CD4-positive, alpha-beta memory T cell (primary cell): ENCODE measurements around the gene PLLP. TPM values are rescaled to one million over a fixed set of nuclear protein-coding genes. Genes with fewer than 3 reads are reported as not detected.

Experiments used
- CTCF ChIA-PET: fragments of 350-600 bp; sonication (Branson Sonifier 250); formaldehyde crosslinking; loops from one replicate; lab custom pipeline; 2021; ENCODE audit warnings: inconsistent platforms; ENCODE audit not compliant: partially characterized antibody; lab: Charles Lee
- POLR2A ChIA-PET: fragments of 350-600 bp; sonication (Branson Sonifier 250); formaldehyde crosslinking; loops from one replicate; lab custom pipeline; 2021; ENCODE audit not compliant: partially characterized antibody; lab: Charles Lee
- DNase-seq, 5 donors: peaks; one replicate each; pipeline versions ENCODE4 v3.0.0 to v3.0.0-alpha.2; 2020 to 2022; ENCODE audit warnings: mixed read lengths in 1 of 5
- H3K27ac ChIP-seq: one replicate; pipeline ENCODE4 v1.7.0; 2013; ENCODE audit warnings: low read depth, low read length
- H3K27me3 ChIP-seq: 2 replicates; pipeline ENCODE4 v1.7.0; 2013; ENCODE audit warnings: mild to moderate bottlenecking, low read length, moderate library complexity; ENCODE audit not compliant: insufficient read depth
- H3K36me3 ChIP-seq: 2 replicates; pipeline ENCODE4 v1.7.0; 2013; ENCODE audit warnings: mild to moderate bottlenecking, low read length, moderate library complexity; ENCODE audit not compliant: insufficient read depth
- H3K4me1 ChIP-seq: 2 replicates; pipeline ENCODE4 v1.7.0; 2013; ENCODE audit warnings: mild to moderate bottlenecking, low read length, moderate library complexity; ENCODE audit not compliant: insufficient read depth
- H3K4me3 ChIP-seq, 2 donors: one replicate each; pipeline ENCODE4 v1.7.0; 2013; ENCODE audit warnings: low read length in 2 of 2, mild to moderate bottlenecking in 1 of 2
- H3K9me3 ChIP-seq, 2 donors: one replicate each; pipeline ENCODE4 v1.7.0; 2013; ENCODE audit warnings: low read length in 2 of 2, control low read depth in 1 of 2; ENCODE audit not compliant: control insufficient read depth in 1 of 2
- H3K27ac Mint-ChIP-seq, 7 donors: one replicate each; pipeline ENCODE4 v1.8.0; 2020 to 2021; ENCODE audit warnings: mixed read lengths in 7 of 7, mild to moderate bottlenecking in 6 of 7, inconsistent platforms in 3 of 7, moderate library complexity in 3 of 7
- H3K27me3 Mint-ChIP-seq, 2 donors: one replicate each; pipeline ENCODE4 v1.8.0; 2020 to 2021; ENCODE audit warnings: mixed read lengths in 2 of 2
- H3K36me3 Mint-ChIP-seq, 2 donors: one replicate each; pipeline ENCODE4 v1.8.0; 2020 to 2021; ENCODE audit warnings: mixed read lengths in 2 of 2, inconsistent platforms in 1 of 2, mild to moderate bottlenecking in 1 of 2
- H3K4me1 Mint-ChIP-seq, 4 donors: one replicate each; pipeline ENCODE4 v1.8.0; 2020 to 2021; ENCODE audit warnings: mixed read lengths in 4 of 4, mild to moderate bottlenecking in 1 of 4
- H3K4me3 Mint-ChIP-seq, 8 donors: one replicate each; pipeline ENCODE4 v1.8.0; 2020 to 2021; ENCODE audit warnings: mixed read lengths in 8 of 8, mild to moderate bottlenecking in 7 of 8, moderate library complexity in 6 of 8, inconsistent platforms in 3 of 8
- H3K9me3 Mint-ChIP-seq, 8 donors: one replicate each; pipeline ENCODE4 v1.8.0; 2020 to 2021; ENCODE audit warnings: mixed read lengths in 8 of 8, mild to moderate bottlenecking in 5 of 8, inconsistent platforms in 3 of 8, moderate library complexity in 1 of 8
- intact Hi-C: fragments of 100-400 bp; cut with micrococcal nuclease; formaldehyde crosslinking; loops from one replicate; pipeline ENCODE4 v1.15.1; 2023
- polyA plus RNA-seq, 2 donors: library from polyadenylated mRNA; unstranded; fragments of 300-500 nt; fragmentation: Illumina TruSeq; gene quantifications; one replicate each; pipeline ENCODE4 v1.2.3, GENCODE V29; 2021
- total RNA-seq, 2 experiments: library from RNA; stranded (reverse); gene quantifications; one replicate each; pipeline ENCODE4 v1.2.3, GENCODE V29; 2021

Gene PLLP
- total and polyA plus RNA-seq, 4 experiments from 2014 or later: 1.6 to 2.4 (median 1.9) TPM

GRCh38 chr16:57208926-57209325, 75.5 kb downstream of the PLLP start:
- Histone ChIP-seq H3K4me1 (no peaks in the 10 kb centered on the region), H3K27ac (no peak overlapping the region), H3K4me3 (no peak overlapping the region), H3K36me3 (peaks cover 23% of the 10 kb centered on the region), H3K27me3 (no peaks in the 10 kb centered on the region), H3K9me3 (no peaks in the 10 kb centered on the region)
- no peak for DNase-seq
- H3K4me1 Mint-ChIP-seq: peaks cover 0 to 1% (median 0%) of the 10 kb centered on the region in 4 donors
- H3K36me3 Mint-ChIP-seq: peaks cover 48 to 62% of the 10 kb centered on the region in 2 donors
- no peak overlapping the region for H3K4me3 Mint-ChIP-seq
- ChIA-PET POLR2A (no interaction called here), CTCF (interaction anchor here (0.6 kb wide), 1 partner anchor 318 kb away, joined by 4 read pairs; no protein-coding TSS in a partner anchor)
- no peak overlapping the region for H3K27ac Mint-ChIP-seq
- H3K9me3 Mint-ChIP-seq: peaks cover 0 to 3% (median 0%) of the 10 kb centered on the region in 8 donors
- intact Hi-C loops: no loop called here
- no peaks in the 10 kb centered on the region for H3K27me3 Mint-ChIP-seq

Other genes with a start within 250 kb of the PLLP start
- 1 to 10 TPM; 3.8 to 4.1 TPM for gene CPNE2, start 192.1 kb downstream of the PLLP start, total RNA-seq
- 1 to 10 TPM; 6.7 to 6.8 TPM for gene CPNE2, start 192.1 kb downstream of the PLLP start, polyA plus RNA-seq
- 100 to 1,000 TPM; 147 to 157 TPM for gene PSME3IP1, start 98.6 kb downstream of the PLLP start, total RNA-seq
- 10 to 100 TPM; 59.9 to 64.5 TPM for gene PSME3IP1, start 98.6 kb downstream of the PLLP start, polyA plus RNA-seq
- gene RSPRY1, start 98.3 kb downstream of the PLLP start, total RNA-seq: 10 to 100 TPM; 32.8 to 38.0 TPM
- 10 to 100 TPM; 28.5 to 34.0 TPM for gene RSPRY1, start 98.3 kb downstream of the PLLP start, polyA plus RNA-seq
- gene ARL2BP, start 39.4 kb downstream of the PLLP start, total RNA-seq: 10 to 100 TPM; 48.0 to 49.1 TPM
- 100 to 1,000 TPM; 130 to 181 TPM for gene ARL2BP, start 39.4 kb downstream of the PLLP start, polyA plus RNA-seq
- gene CCL22, start 74.1 kb upstream of the PLLP start, total RNA-seq: under 1 TPM in 1 of 2 experiments, not detected in 1; 0.26 TPM
- gene CCL22, start 74.1 kb upstream of the PLLP start, polyA plus RNA-seq: not detected
- not detected for gene CX3CL1, start 87.8 kb upstream of the PLLP start, total RNA-seq
- not detected for gene CX3CL1, start 87.8 kb upstream of the PLLP start, polyA plus RNA-seq
- not detected for gene CCL17, start 120.1 kb upstream of the PLLP start, total RNA-seq
- not detected for gene CCL17, start 120.1 kb upstream of the PLLP start, polyA plus RNA-seq
- gene CIAPIN1, start 162.7 kb upstream of the PLLP start, total RNA-seq: 10 to 100 TPM; 28.1 to 28.5 TPM
- 10 to 100 TPM; 45.6 to 65.3 TPM for gene CIAPIN1, start 162.7 kb upstream of the PLLP start, polyA plus RNA-seq
- 10 to 100 TPM; 35.3 to 37.7 TPM for gene COQ9, start 162.8 kb upstream of the PLLP start, total RNA-seq
- gene COQ9, start 162.8 kb upstream of the PLLP start, polyA plus RNA-seq: 10 to 100 TPM; 26.8 to 27.9 TPM
- gene POLR2C, start 178.0 kb upstream of the PLLP start, total RNA-seq: 10 to 100 TPM; 71.4 to 78.1 TPM
- gene POLR2C, start 178.0 kb upstream of the PLLP start, polyA plus RNA-seq: 10 to 100 TPM; 35.7 to 58.3 TPM
- 1 to 10 TPM; 2.8 to 3.0 TPM for gene DOK4, start 201.8 kb upstream of the PLLP start, total RNA-seq
- gene DOK4, start 201.8 kb upstream of the PLLP start, polyA plus RNA-seq: 1 to 10 TPM; 1.7 to 2.7 TPM